WI38 (cell line): ENCODE data around the gene BHLHE23.

Experiments used
- H3K4me3 ChIP-seq: 2 replicates; pipeline ENCODE4 v1.5.1; 2011; ENCODE audit warnings: low read depth, mild to moderate bottlenecking, control low read depth, low read length
- CTCF ChIP-seq: IDR thresholded peaks from 2 replicates; pipeline ENCODE4 v1.5.1; 2012; ENCODE audit warnings: low read depth, mild to moderate bottlenecking, control low read depth, low read length

BHLHE23 gene

GRCh38 chr20:63047946-63048345 is 41.2 kb upstream of the BHLHE23 start:
- TF ChIP-seq CTCF, result no peak
- H3K4me3 ChIP-seq, result no peak overlapping the region

GRCh38 chr20:63047267-63047666 is 40.5 kb upstream of the BHLHE23 start:
- H3K4me3 ChIP-seq, result no peak overlapping the region
- no peak for TF ChIP-seq CTCF

- no peak for TF ChIP-seq CTCF
- H3K4me3 ChIP-seq, result no peak overlapping the region
These were observed 40.1 kb upstream of the BHLHE23 start for GRCh38 chr20:63046841-63047240.

GRCh38 chr20:63045991-63046390 is 39.2 kb upstream of the BHLHE23 start:
- no peak overlapping the region for H3K4me3 ChIP-seq
- no peak for TF ChIP-seq CTCF

GRCh38 chr20:63045401-63045800 is 38.6 kb upstream of the BHLHE23 start:
- H3K4me3 ChIP-seq, result no peak overlapping the region
- TF ChIP-seq CTCF, result no peak

GRCh38 chr20:63044605-63045004 is 37.8 kb upstream of the BHLHE23 start:
- H3K4me3 ChIP-seq, result no peak overlapping the region
- no peak for TF ChIP-seq CTCF

GRCh38 chr20:63044204-63044600 is 37.4 kb upstream of the BHLHE23 start:
- no peak for TF ChIP-seq CTCF
- no peak overlapping the region for H3K4me3 ChIP-seq
